Uterus (tissue), 2 donors: Measurements from ENCODE around the gene AKNA.

Source experiments
- POLR2A ChIP-seq, 2 donors: fragments of 450-650 bp; IDR thresholded peaks; one replicate each; pipeline ENCODE4 v1.6.1; 2016; ENCODE audit warnings: antibody characterized with exemption in 2 of 2, mild to moderate bottlenecking in 1 of 2, moderate library complexity in 1 of 2
- TF ChIP-seq, protein P1 (sequence below), 4 experiments: fragments of 200-600 bp in 2 of 4; fragments of 450-650 bp in 2 of 4; sonication (generic) in 2 of 4; IDR thresholded peaks; one replicate each; pipeline ENCODE4 v1.5.1; 2016 to 2019; ENCODE audit warnings: antibody characterized with exemption in 4 of 4, mild to moderate bottlenecking in 2 of 4, moderate library complexity in 1 of 4

DNA sequence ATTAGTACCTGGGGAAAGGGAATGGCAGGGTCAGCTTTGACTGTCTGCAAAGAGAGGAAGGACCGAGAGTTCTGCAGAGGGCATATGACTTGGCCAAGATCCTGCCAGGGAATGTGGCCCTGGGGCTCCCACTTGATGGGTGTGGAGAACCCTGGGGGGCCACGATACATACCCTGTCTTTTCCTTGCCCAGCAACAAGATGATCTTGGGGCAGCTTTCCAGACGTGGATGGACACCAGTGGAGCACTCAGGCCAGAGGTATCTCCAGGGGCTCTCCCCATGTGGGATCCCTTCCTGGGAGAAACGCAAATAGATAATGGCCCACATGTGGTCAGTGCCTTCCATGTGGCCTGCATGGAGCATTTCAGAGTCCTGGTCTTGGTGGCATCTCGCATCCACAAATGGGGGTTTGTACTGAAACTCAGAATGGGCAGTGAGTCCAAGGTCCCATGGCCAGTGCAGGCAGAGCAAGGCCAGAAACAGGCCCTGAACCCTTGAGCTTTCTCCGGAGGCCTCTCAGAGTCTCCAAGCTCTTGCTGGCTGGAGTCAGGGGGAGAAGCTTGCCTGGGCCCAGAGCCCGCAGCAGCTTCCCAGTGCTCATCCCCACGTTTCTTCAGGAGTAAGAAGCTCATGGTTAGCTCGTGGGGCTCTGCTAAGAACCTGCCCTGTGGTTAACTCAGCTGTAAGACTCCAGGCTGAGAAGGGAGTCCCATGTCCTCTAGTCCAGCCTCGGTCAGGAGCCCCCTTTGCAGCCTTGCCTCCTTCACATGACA is 83.2 kb downstream of the AKNA start:
- TF ChIP-seq, protein P1, sequence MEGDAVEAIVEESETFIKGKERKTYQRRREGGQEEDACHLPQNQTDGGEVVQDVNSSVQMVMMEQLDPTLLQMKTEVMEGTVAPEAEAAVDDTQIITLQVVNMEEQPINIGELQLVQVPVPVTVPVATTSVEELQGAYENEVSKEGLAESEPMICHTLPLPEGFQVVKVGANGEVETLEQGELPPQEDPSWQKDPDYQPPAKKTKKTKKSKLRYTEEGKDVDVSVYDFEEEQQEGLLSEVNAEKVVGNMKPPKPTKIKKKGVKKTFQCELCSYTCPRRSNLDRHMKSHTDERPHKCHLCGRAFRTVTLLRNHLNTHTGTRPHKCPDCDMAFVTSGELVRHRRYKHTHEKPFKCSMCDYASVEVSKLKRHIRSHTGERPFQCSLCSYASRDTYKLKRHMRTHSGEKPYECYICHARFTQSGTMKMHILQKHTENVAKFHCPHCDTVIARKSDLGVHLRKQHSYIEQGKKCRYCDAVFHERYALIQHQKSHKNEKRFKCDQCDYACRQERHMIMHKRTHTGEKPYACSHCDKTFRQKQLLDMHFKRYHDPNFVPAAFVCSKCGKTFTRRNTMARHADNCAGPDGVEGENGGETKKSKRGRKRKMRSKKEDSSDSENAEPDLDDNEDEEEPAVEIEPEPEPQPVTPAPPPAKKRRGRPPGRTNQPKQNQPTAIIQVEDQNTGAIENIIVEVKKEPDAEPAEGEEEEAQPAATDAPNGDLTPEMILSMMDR (IDR thresholded peaks at IDR 0.05), result no peak
- no peak for TF ChIP-seq POLR2A (IDR thresholded peaks at IDR 0.05)
